ENCODE results near the gene TRDN.

GRCh38 chr6:123594776-123595175 is 42.0 kb downstream of the TRDN start:
- no peak for TF ChIP-seq CTCF (IDR thresholded peaks at IDR 0.05)
- no peak for TF ChIP-seq POLR2A (IDR thresholded peaks at IDR 0.05)
